DMS79 treated with DMSO at 0.1 percent for 48 hours (cell line): ENCODE results near the gene LCMT1.

Source experiments
- DNase-seq: peaks from one replicate; lab custom pipeline; 2025; lab: John Stamatoyannopoulos, UW

LCMT1 gene

GRCh38 chr16:25198021-25198420, 86.5 kb downstream of the LCMT1 start:
- DNase-seq = no peak

- DNase-seq = no peak
These were observed 87.9 kb downstream of the LCMT1 start for GRCh38 chr16:25199457-25199856.

GRCh38 chr16:25210758-25211157, 99.2 kb downstream of the LCMT1 start:
- no peak for DNase-seq

- DNase-seq = no peak
These were observed 101.1 kb downstream of the LCMT1 start for GRCh38 chr16:25212636-25213035.

- no peak for DNase-seq
These were observed 102.3 kb downstream of the LCMT1 start for GRCh38 chr16:25213709-25214397.

- DNase-seq = no peak
These were observed 105.6 kb downstream of the LCMT1 start for GRCh38 chr16:25217112-25217511.

- no peak for DNase-seq
These were observed 106.4 kb downstream of the LCMT1 start for GRCh38 chr16:25217921-25218320.

- no peak for DNase-seq
These were observed 107.7 kb downstream of the LCMT1 start for GRCh38 chr16:25219070-25219737.

- DNase-seq = no peak
These were observed 111.4 kb downstream of the LCMT1 start for GRCh38 chr16:25222959-25223358.

- no peak for DNase-seq
These were observed 112.4 kb downstream of the LCMT1 start for GRCh38 chr16:25223964-25224363.

GRCh38 chr16:25224731-25225319, 113.3 kb downstream of the LCMT1 start:
- DNase-seq = no peak
